HEK293 (cell line): Measurements from ENCODE around the gene KCNJ5.

Experiments
- CTCF ChIP-seq: fragments of 450-650 bp; formaldehyde crosslinking; IDR thresholded peaks from 2 replicates; pipeline ENCODE4 v1.5.1; 2016; ENCODE audit warnings: missing biosample characterization, missing genetic modification characterization
- WT1 ChIP-seq: fragments of 450-650 bp; formaldehyde crosslinking; IDR thresholded peaks from 2 replicates; pipeline ENCODE4 v1.5.1; 2016; ENCODE audit warnings: missing biosample characterization, missing genetic modification characterization

GRCh38 chr11:128856241-128856640 is 34.9 kb upstream of the KCNJ5 start:
- TF ChIP-seq WT1 (tag by site-specific recombination): no peak
- no peak for TF ChIP-seq CTCF (tag by site-specific recombination)
